Measurements from ENCODE around the gene GJA1. TPM values are rescaled to one million over a fixed set of nuclear protein-coding genes. Genes with fewer than 3 reads are reported as not detected.
"Not testable (repeated sequence)": the region's sequence is repeated elsewhere in the genome, so short reads cannot be mapped to it uniquely, and the experiment has no call there.

Gene GJA1
- total RNA-seq, 1 donor from 2014 or later, result 64.1 TPM

DNA sequence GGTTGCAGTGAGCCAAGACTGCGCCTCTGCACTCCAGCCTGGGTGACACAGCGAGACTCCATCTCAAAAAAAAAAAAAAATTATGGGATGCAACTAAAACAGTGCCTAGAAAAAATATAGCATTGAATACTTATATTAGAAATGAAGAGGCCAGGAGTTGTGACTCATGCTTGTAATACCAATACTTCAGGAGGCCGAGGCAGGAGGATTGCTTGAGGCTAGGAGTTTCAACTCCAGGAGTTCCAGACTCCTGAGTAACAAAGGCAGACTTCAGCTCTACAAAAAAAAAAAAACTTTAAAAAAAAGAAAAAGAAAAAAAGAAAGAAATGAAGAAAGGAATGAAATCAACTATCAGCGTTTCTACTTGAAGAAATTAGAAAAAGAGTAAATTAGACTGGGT lies 17.1 kb upstream of the GJA1 start:
- ATAC-seq (no peak), DNase-seq (no peak)
- TF ChIP-seq, protein P1, sequence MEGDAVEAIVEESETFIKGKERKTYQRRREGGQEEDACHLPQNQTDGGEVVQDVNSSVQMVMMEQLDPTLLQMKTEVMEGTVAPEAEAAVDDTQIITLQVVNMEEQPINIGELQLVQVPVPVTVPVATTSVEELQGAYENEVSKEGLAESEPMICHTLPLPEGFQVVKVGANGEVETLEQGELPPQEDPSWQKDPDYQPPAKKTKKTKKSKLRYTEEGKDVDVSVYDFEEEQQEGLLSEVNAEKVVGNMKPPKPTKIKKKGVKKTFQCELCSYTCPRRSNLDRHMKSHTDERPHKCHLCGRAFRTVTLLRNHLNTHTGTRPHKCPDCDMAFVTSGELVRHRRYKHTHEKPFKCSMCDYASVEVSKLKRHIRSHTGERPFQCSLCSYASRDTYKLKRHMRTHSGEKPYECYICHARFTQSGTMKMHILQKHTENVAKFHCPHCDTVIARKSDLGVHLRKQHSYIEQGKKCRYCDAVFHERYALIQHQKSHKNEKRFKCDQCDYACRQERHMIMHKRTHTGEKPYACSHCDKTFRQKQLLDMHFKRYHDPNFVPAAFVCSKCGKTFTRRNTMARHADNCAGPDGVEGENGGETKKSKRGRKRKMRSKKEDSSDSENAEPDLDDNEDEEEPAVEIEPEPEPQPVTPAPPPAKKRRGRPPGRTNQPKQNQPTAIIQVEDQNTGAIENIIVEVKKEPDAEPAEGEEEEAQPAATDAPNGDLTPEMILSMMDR (IDR thresholded peaks at IDR 0.05), result no peak
- H3K9me3 ChIP-seq, result no peaks in the 10 kb centered on the region
- no peaks in the 10 kb centered on the region for H3K36me3 ChIP-seq
- no peak overlapping the region for H3K27ac ChIP-seq
- H3K4me3 ChIP-seq, result no peak overlapping the region
- H3K4me1 ChIP-seq, result no peaks in the 10 kb centered on the region
- no peaks in the 10 kb centered on the region for H3K27me3 ChIP-seq (ENCODE audit: low read depth)
- intact Hi-C loops (cut with DNase I), result no loop called here

GRCh38 chr6:121426686-121427085 lies 8.8 kb upstream of the GJA1 start:
- no peaks in the 10 kb centered on the region for H3K9me3 ChIP-seq
- no peak overlapping the region for H3K4me3 ChIP-seq
- intact Hi-C loops (cut with DNase I), result loop anchor here (10.0 kb wide), 1 partner anchor 758 kb away; no protein-coding TSS in a partner anchor
- ATAC-seq, result peak in 1 of 2 donors; percentile 51
- no peak overlapping the region for H3K27ac ChIP-seq
- no peaks in the 10 kb centered on the region for H3K4me1 ChIP-seq
- no peaks in the 10 kb centered on the region for H3K36me3 ChIP-seq
- TF ChIP-seq, protein P1 (IDR thresholded peaks at IDR 0.05), result no peak
- DNase-seq, result no peak
- H3K27me3 ChIP-seq (ENCODE audit: low read depth), result no peaks in the 10 kb centered on the region

DNA sequence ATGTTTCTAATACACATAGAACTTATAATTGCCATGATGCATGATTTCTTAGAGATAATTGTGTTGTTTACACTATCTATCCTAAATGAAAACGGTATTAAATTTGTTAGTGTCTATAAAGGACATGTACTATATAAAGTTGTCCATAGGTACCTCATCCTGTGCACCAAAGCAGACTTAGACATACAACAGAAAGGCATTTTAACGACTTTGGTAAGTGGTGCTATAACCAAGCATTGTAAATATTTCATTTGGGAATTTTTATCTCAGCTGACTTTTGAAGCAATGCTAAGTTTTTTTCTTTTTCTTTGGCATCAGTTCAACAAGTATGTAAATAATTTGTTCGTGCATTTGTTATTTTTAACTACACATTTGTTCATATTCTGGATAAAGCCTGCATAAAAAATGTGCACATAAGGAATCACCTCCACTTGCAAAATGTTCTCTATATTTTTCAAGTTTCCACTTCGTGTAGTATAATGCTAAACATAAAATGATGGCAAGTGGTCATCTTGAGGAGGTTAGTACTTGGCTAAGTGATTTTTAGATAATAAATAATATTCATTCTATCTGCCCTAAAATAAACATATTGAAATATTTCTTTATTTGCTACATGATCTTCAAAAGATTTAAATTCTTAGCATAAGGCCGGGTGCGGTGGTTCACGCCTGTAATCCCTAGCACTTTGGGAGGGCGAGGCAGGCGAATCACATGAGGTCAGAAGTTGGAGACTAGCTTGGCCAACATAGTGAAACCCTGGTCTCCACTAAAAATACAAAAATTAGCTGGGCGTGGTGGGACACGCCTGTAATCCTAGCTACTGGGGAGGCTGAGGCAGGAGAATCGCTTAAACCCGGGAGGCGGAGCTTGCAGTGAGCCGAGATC lies 6.3 kb upstream of the GJA1 start:
- Histone ChIP-seq H3K4me1 (no peaks in the 10 kb centered on the region), H3K36me3 (no peaks in the 10 kb centered on the region), H3K27ac (no peak overlapping the region), H3K9me3 (no peaks in the 10 kb centered on the region), H3K4me3 (no peak overlapping the region), H3K27me3 (ENCODE audit: low read depth) (no peaks in the 10 kb centered on the region)
- no peak for DNase-seq
- ATAC-seq, result no peak
- TF ChIP-seq, protein P1 (IDR thresholded peaks at IDR 0.05), result no peak
- intact Hi-C loops (cut with DNase I), result loop anchor here (10.0 kb wide), 1 partner anchor 756 kb away; no protein-coding TSS in a partner anchor

DNA sequence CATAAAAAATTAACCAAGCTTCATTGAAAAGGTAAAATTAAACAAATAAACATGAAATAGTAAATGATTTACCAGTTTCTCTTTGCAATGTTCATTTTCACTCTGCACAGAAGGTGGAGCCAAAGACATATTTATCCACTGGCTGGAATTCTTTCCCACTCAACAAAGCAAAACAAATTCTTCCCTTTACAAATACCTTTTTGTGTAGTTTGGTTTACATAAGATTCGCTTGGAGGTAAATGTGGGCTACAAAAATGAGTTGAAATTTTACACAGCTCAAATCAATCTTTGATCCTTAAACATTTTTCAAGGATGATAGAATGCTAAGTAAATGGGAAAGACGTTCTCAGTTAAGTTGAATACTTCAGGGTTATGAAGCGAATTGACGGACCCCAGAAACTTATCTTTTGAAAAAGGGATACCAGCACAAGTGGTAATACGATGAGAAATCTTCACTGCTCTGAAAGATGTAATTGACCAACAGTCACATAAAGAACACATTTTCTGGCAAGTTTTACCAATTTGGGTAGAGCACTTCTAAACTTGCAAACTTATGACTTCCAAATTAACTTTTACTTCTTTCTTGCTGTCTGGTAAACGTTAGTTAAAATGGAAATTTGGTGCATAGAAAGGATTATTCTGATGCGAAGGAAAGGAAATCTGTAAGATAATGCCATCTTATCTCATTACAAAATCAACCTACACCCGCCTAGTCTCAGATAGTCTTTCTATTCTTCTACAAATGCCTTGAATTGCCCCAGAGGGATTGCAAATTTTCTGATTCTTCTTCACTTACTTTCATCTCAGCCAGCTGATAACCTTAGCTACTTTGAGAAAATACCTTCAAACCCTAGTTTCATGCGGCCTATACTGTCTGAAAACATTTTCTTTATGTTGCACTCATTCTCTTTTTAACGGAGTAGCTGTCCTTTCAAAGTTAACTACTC lies 4.7 kb upstream of the GJA1 start:
- no peak overlapping the region for H3K27ac ChIP-seq
- H3K4me3 ChIP-seq, result peak overlapping the region; percentile 15
- ATAC-seq (peak in 1 of 2 donors; percentile 70), DNase-seq (no peak)
- H3K27me3 ChIP-seq (ENCODE audit: low read depth), result no peaks in the 10 kb centered on the region
- TF ChIP-seq, protein P1 (IDR thresholded peaks at IDR 0.05), result peak; percentile 68
- no peaks in the 10 kb centered on the region for H3K36me3 ChIP-seq
- intact Hi-C loops (cut with DNase I), result loop anchor here (5.0 to 10.0 kb wide), 2 partner anchors 414 to 602 kb away; no protein-coding TSS in a partner anchor
- no peaks in the 10 kb centered on the region for H3K4me1 ChIP-seq
- H3K9me3 ChIP-seq, result no peaks in the 10 kb centered on the region

GRCh38 chr6:121431776-121432175 lies 3.7 kb upstream of the GJA1 start:
- not testable (repeated sequence) for H3K9me3 ChIP-seq; H3K27ac ChIP-seq; H3K27me3 ChIP-seq (ENCODE audit: low read depth); DNase-seq; H3K36me3 ChIP-seq; ATAC-seq; H3K4me1 ChIP-seq; H3K4me3 ChIP-seq
- intact Hi-C loops (cut with DNase I), result loop anchor here (5.0 to 10.0 kb wide), 2 partner anchors 413 to 601 kb away; no protein-coding TSS in a partner anchor

Measured in lower lobe of right lung (tissue), 2 donors.